Ovary (tissue), 3 donors: Measurements from ENCODE around the gene ZBTB47.

ENCODE experiments used
- CTCF ChIP-seq, 3 donors: fragments of 450-650 bp in 2 of 3; fragments of 200-600 bp in 1 of 3; IDR thresholded peaks; one replicate each; pipeline versions ENCODE4 v1.5.1 to v1.8.0; 2016 to 2022; ENCODE audit warnings: antibody characterized with exemption in 3 of 3, mild to moderate bottlenecking in 1 of 3
- EP300 ChIP-seq: sonication (generic); formaldehyde crosslinking; IDR thresholded peaks from one replicate; pipeline ENCODE4 v1.6.1; 2017; ENCODE audit warnings: antibody characterized with exemption
- POLR2A ChIP-seq: fragments of 450-650 bp; IDR thresholded peaks from one replicate; pipeline ENCODE4 v1.6.1; 2017; ENCODE audit warnings: antibody characterized with exemption, mild to moderate bottlenecking, moderate library complexity
- donor health status: DM: no; HTN: no; CAD: no.

GRCh38 chr3:42653303-42653559 lies 266 bp upstream of the ZBTB47 start:
- TF ChIP-seq CTCF (IDR thresholded peaks at IDR 0.05) (no peak), POLR2A (no peak), EP300 (no peak)
